H9 (cell line): ENCODE measurements around the gene ZNF79. TPM values are rescaled to one million over a fixed set of nuclear protein-coding genes. Genes with fewer than 3 reads are reported as not detected.

Experiments
- DNase-seq: peaks from one replicate; pipeline ENCODE4 v3.0.0-alpha.2; 2017
- H2AFZ ChIP-seq: one replicate; pipeline ENCODE4 v1.6.1; 2013; ENCODE audit warnings: mild to moderate bottlenecking, low read length, control low read depth, moderate library complexity
- H2AK5ac ChIP-seq: 2 replicates; pipeline ENCODE4 v1.6.1; 2013; ENCODE audit warnings: low read length, control low read depth, mixed read lengths; ENCODE audit not compliant: insufficient read length
- H2BK120ac ChIP-seq: one replicate; pipeline ENCODE4 v1.6.1; 2013; ENCODE audit warnings: low read depth, mild to moderate bottlenecking, low read length, control low read depth, inconsistent platforms; ENCODE audit not compliant: poor library complexity, severe bottlenecking
- H2BK12ac ChIP-seq: 2 replicates; pipeline ENCODE4 v1.6.1; 2013; ENCODE audit warnings: low read length, control low read depth, mixed read lengths, low read depth; ENCODE audit not compliant: insufficient read length
- H2BK15ac ChIP-seq: 2 replicates; pipeline ENCODE4 v1.6.1; 2013; ENCODE audit warnings: low read depth, low read length, control low read depth
- H2BK20ac ChIP-seq: one replicate; pipeline ENCODE4 v1.6.1; 2013; ENCODE audit warnings: low read depth, mild to moderate bottlenecking, low read length, control low read depth, inconsistent platforms; ENCODE audit not compliant: poor library complexity, severe bottlenecking
- H2BK5ac ChIP-seq: 2 replicates; pipeline ENCODE4 v1.6.1; 2013; ENCODE audit warnings: low read length, control low read depth, mixed read lengths; ENCODE audit not compliant: insufficient read length
- H3K14ac ChIP-seq: 2 replicates; pipeline ENCODE4 v1.6.1; 2013; ENCODE audit warnings: low read length, control low read depth; ENCODE audit not compliant: insufficient read depth
- H3K18ac ChIP-seq: 2 replicates; pipeline ENCODE4 v1.6.1; 2013; ENCODE audit warnings: low read depth, mild to moderate bottlenecking, mixed read lengths, low read length, control low read depth; ENCODE audit not compliant: insufficient read length
- H3K23ac ChIP-seq: 2 replicates; pipeline ENCODE4 v1.6.1; 2013; ENCODE audit warnings: low read length, control low read depth, mixed read lengths, low read depth; ENCODE audit not compliant: insufficient read length
- H3K23me2 ChIP-seq: 2 replicates; pipeline ENCODE4 v1.6.1; 2013; ENCODE audit warnings: low read depth, mild to moderate bottlenecking, mixed read lengths, low read length, control low read depth; ENCODE audit not compliant: insufficient read length, poor library complexity, severe bottlenecking
- H3K27ac ChIP-seq: 2 replicates; pipeline ENCODE4 v1.5.1; 2013; ENCODE audit warnings: low read length, control low read depth, mixed read lengths, low read depth; ENCODE audit not compliant: insufficient read length
- H3K27me3 ChIP-seq: 2 replicates; pipeline ENCODE4 v1.6.1; 2013; ENCODE audit warnings: low read length, control low read depth, inconsistent platforms; ENCODE audit not compliant: insufficient read depth
- H3K4ac ChIP-seq: 2 replicates; pipeline ENCODE4 v1.6.1; 2013; ENCODE audit warnings: low read depth, mild to moderate bottlenecking, control low read depth, inconsistent platforms, low read length, moderate library complexity
- H3K4me1 ChIP-seq: 2 replicates; pipeline ENCODE4 v1.6.1; 2013; ENCODE audit warnings: low read length, control low read depth, inconsistent platforms; ENCODE audit not compliant: insufficient read depth
- H3K4me2 ChIP-seq: 2 replicates; pipeline ENCODE4 v1.6.1; 2013; ENCODE audit warnings: low read length, control low read depth, mixed read lengths; ENCODE audit not compliant: insufficient read length, insufficient read depth
- H3K56ac ChIP-seq: 2 replicates; pipeline ENCODE4 v1.6.1; 2013; ENCODE audit warnings: low read depth, mild to moderate bottlenecking, mixed read lengths, low read length, control low read depth; ENCODE audit not compliant: insufficient read length
- H3K79me1 ChIP-seq: 2 replicates; pipeline ENCODE4 v1.6.1; 2013; ENCODE audit warnings: low read depth, mild to moderate bottlenecking, moderate library complexity, low read length, control low read depth, inconsistent platforms; ENCODE audit not compliant: insufficient read depth, poor library complexity, severe bottlenecking
- H3K79me2 ChIP-seq: 2 replicates; pipeline ENCODE4 v1.6.1; 2013; ENCODE audit warnings: low read length, control low read depth, inconsistent platforms; ENCODE audit not compliant: insufficient read depth
- H3K9ac ChIP-seq: 2 replicates; pipeline ENCODE4 v1.6.1; 2013; ENCODE audit warnings: low read length, control low read depth, mixed read lengths; ENCODE audit not compliant: insufficient read length; ENCODE audit errors: extremely low read depth
- H3K9me3 ChIP-seq: one replicate; pipeline ENCODE4 v1.6.1; 2013; ENCODE audit warnings: low read depth, low read length, inconsistent platforms; ENCODE audit not compliant: control insufficient read depth
- H3T11ph ChIP-seq: one replicate; pipeline ENCODE4 v1.6.1; 2013; ENCODE audit warnings: mild to moderate bottlenecking, low read length, control low read depth, inconsistent platforms
- H4K20me1 ChIP-seq: one replicate; pipeline ENCODE4 v1.6.1; 2013; ENCODE audit not compliant: control insufficient read depth, insufficient read length, insufficient read depth
- H4K5ac ChIP-seq: 2 replicates; pipeline ENCODE4 v1.6.1; 2013; ENCODE audit warnings: low read depth, mild to moderate bottlenecking, mixed read lengths, low read length, control low read depth; ENCODE audit not compliant: insufficient read length
- H4K8ac ChIP-seq: replicated peaks from 2 replicates; pipeline ENCODE4 v1.6.1; 2013; ENCODE audit warnings: low read length, control low read depth, mixed read lengths, low read depth; ENCODE audit not compliant: insufficient read length
- H4K91ac ChIP-seq: 2 replicates; pipeline ENCODE4 v1.6.1; 2013; ENCODE audit warnings: low read depth, mild to moderate bottlenecking, moderate library complexity, mixed read lengths, low read length, control low read depth; ENCODE audit not compliant: insufficient read length
- H3K27ac Mint-ChIP-seq, 3 experiments: 2 replicates in 2 of 3; 3 replicates in 1 of 3; pipeline ENCODE4 v1.8.0; 2020 to 2021; ENCODE audit warnings: mixed read lengths in 3 of 3, mild to moderate bottlenecking in 1 of 3, moderate library complexity in 1 of 3
- H3K27me3 Mint-ChIP-seq: 2 replicates; pipeline ENCODE4 v1.8.0; 2021; ENCODE audit warnings: low read depth, mild to moderate bottlenecking, moderate library complexity, mixed read lengths
- H3K36me3 Mint-ChIP-seq, 3 experiments: 2 replicates in 2 of 3; 3 replicates in 1 of 3; pipeline ENCODE4 v1.8.0; 2020 to 2021; ENCODE audit warnings: low read depth in 3 of 3, mixed read lengths in 3 of 3; ENCODE audit not compliant: insufficient read depth in 1 of 3
- H3K4me1 Mint-ChIP-seq, 2 experiments: 2 replicates each; pipeline ENCODE4 v1.8.0; 2020; ENCODE audit warnings: mixed read lengths in 2 of 2
- H3K4me3 Mint-ChIP-seq, 2 experiments: 2 replicates in 1 of 2; 3 replicates in 1 of 2; pipeline ENCODE4 v1.8.0; 2020 to 2021; ENCODE audit warnings: mild to moderate bottlenecking in 2 of 2, mixed read lengths in 2 of 2, moderate library complexity in 1 of 2
- H3K9me3 Mint-ChIP-seq, 2 experiments: 2 replicates in 1 of 2; 3 replicates in 1 of 2; pipeline ENCODE4 v1.8.0; 2020; ENCODE audit warnings: mild to moderate bottlenecking in 2 of 2, mixed read lengths in 2 of 2, moderate library complexity in 1 of 2
- WGBS: extraction: QIAGEN DNeasy Blood & Tissue Kit; methylation state at CpG from one replicate; pipeline ENCODE4 v1.1.7; 2013; ENCODE audit warnings: missing lambda C conversion rate, low lambda C conversion rate, mixed read lengths; ENCODE audit not compliant: insufficient read length; ENCODE audit errors: extremely low coverage; 5-methylcytosine and 5-hydroxymethylcytosine counted together
- total RNA-seq: library from RNA; stranded (reverse); gene quantifications from 2 replicates; pipeline ENCODE4 v1.2.1, GENCODE V29; 2021
- TF ChIP-seq, protein P1 (sequence below): fragments of 200-600 bp; sonication (generic); conservative IDR thresholded peaks from 3 replicates; pipeline ENCODE4 v1.8.0; 2021; ENCODE audit warnings: antibody characterized with exemption, mild to moderate bottlenecking

Gene ZNF79
- total RNA-seq, 1 experiment from 2014 or later, result 11.5 TPM

DNA sequence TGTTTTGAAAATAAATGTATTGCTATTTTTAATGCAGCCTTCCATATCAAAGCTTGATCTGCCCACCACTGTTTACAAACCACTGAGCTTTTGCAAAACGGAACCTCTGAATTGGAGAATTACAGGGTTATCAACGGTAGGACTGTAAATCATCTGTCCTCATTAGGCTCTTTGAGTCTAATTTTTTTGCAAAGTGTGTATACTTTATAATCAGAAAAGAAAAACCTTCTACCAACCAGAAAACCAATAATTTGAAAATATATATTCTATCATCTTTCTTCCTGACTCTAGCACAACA lies 34.0 kb upstream of the ZNF79 start:
- H3K4me1 ChIP-seq, result no peaks in the 10 kb centered on the region; the same call in 1 of the 2 replicates
- no peak overlapping the region for H3K27ac ChIP-seq
- no peak overlapping the region for H3T11ph ChIP-seq
- Mint-ChIP-seq H3K36me3 (no peaks in the 10 kb centered on the region), H3K9me3 (no peaks in the 10 kb centered on the region), H3K27ac (no peak overlapping the region; a peak in 1 of 7 replicates), H3K27me3 (peaks cover 4% of the 10 kb centered on the region), H3K4me3 (no peak overlapping the region), H3K4me1 (peaks cover 17 to 31% of the 10 kb centered on the region in 2 experiments)
- H2AK5ac ChIP-seq, result no peak overlapping the region
- H3K4me2 ChIP-seq, result no peak overlapping the region
- H4K91ac ChIP-seq, result no peak overlapping the region
- no peak overlapping the region for H3K4ac ChIP-seq
- H3K14ac ChIP-seq, result no peak overlapping the region
- H3K9me3 ChIP-seq, result no peaks in the 10 kb centered on the region
- H3K18ac ChIP-seq, result no peak overlapping the region
- no peak overlapping the region for H2BK5ac ChIP-seq
- no peak overlapping the region for H3K23ac ChIP-seq
- no peak overlapping the region for H3K56ac ChIP-seq
- no peak overlapping the region for H2BK12ac ChIP-seq
- H3K79me1 ChIP-seq, result no peaks in the 10 kb centered on the region
- H4K5ac ChIP-seq, result no peak overlapping the region
- TF ChIP-seq, protein P1, sequence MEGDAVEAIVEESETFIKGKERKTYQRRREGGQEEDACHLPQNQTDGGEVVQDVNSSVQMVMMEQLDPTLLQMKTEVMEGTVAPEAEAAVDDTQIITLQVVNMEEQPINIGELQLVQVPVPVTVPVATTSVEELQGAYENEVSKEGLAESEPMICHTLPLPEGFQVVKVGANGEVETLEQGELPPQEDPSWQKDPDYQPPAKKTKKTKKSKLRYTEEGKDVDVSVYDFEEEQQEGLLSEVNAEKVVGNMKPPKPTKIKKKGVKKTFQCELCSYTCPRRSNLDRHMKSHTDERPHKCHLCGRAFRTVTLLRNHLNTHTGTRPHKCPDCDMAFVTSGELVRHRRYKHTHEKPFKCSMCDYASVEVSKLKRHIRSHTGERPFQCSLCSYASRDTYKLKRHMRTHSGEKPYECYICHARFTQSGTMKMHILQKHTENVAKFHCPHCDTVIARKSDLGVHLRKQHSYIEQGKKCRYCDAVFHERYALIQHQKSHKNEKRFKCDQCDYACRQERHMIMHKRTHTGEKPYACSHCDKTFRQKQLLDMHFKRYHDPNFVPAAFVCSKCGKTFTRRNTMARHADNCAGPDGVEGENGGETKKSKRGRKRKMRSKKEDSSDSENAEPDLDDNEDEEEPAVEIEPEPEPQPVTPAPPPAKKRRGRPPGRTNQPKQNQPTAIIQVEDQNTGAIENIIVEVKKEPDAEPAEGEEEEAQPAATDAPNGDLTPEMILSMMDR, result no peak
- no peak overlapping the region for H2AFZ ChIP-seq
- no CpG with 5 or more reads among the region's 2 CpGs for WGBS
- H3K9ac ChIP-seq, result no peak overlapping the region
- H4K8ac ChIP-seq, result no peak overlapping the region
- no peak overlapping the region for H2BK120ac ChIP-seq
- no peak overlapping the region for H2BK15ac ChIP-seq
- no peaks in the 10 kb centered on the region for H3K27me3 ChIP-seq
- no peaks in the 10 kb centered on the region for H4K20me1 ChIP-seq
- no peak overlapping the region for H2BK20ac ChIP-seq
- no peak for DNase-seq
- H3K23me2 ChIP-seq, result no peaks in the 10 kb centered on the region
- H3K79me2 ChIP-seq, result no peaks in the 10 kb centered on the region
